Vagina (tissue), 2 donors: ENCODE results near the gene C7.

ENCODE experiments used
- CTCF ChIP-seq, 3 experiments: fragments of 450-650 bp in 2 of 3; fragments of 200-600 bp in 1 of 3; sonication (generic) in 1 of 3; IDR thresholded peaks; one replicate each; pipeline ENCODE4 v1.5.1; 2017 to 2019; ENCODE audit warnings: antibody characterized with exemption in 3 of 3, mild to moderate bottlenecking in 2 of 3, moderate library complexity in 2 of 3
- POLR2AphosphoS5 ChIP-seq, 2 donors: sonication (generic); formaldehyde crosslinking; IDR thresholded peaks; one replicate each; pipeline ENCODE4 v1.9.0; 2017; ENCODE audit warnings: antibody characterized with exemption in 2 of 2, mild to moderate bottlenecking in 2 of 2, low read depth in 1 of 2; ENCODE audit not compliant: insufficient read depth in 1 of 2

GRCh38 chr5:40958811-40959210 is 49.5 kb downstream of the C7 start:
- no peak for TF ChIP-seq CTCF (IDR thresholded peaks at IDR 0.05)
- TF ChIP-seq POLR2AphosphoS5 (IDR thresholded peaks at IDR 0.05; ENCODE audit: insufficient read depth in 1 of 2, low read depth in 1 of 2): no peak
